ENCODE measurements around the gene ARHGEF7. TPM values are rescaled to one million over a fixed set of nuclear protein-coding genes. Genes with fewer than 3 reads are reported as not detected.

ARHGEF7 gene
- total RNA-seq, 2 donors from 2014 or later = 49.5 to 53.5 TPM

DNA sequence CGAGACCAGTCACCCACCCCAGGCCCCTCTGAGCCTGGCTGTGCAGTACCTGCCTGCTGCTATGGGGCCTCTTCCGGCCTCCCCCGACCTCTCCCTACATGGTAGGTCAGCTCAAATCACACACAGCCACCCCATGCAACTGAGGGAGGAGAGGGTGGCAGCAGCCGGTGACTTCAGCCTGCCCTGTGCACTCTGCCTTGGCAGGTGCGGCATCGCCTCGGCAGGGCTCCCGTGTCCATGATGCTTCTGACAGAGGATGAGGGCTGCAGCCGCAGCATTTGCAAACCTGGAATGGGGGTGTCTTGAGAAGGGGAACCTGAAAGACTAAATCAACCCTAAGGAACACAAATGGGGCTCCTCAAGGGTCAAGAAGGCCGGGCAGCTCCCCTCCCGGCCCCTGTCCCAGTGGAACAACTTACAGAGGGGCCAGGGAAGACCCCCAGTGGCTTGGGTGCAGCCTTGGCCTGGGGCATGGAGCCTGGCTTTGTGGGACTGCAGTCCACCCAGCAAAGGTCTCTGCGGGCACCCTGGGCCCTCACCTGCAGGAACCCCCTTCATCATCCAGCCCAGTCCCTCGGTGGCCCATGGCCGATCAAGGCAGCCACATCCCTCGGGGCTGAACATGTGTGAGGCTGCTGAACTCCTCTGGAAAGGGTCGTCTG lies 212.0 kb downstream of the ARHGEF7 start:
- Mint-ChIP-seq H3K9me3 (no peaks in the 10 kb centered on the region), H3K27ac (no peak overlapping the region), H3K4me3 (no peak overlapping the region), H3K4me1 (no peaks in the 10 kb centered on the region), H3K27me3 (ENCODE audit: insufficient read depth) (no peaks in the 10 kb centered on the region), H3K36me3 (ENCODE audit: low read depth) (no peaks in the 10 kb centered on the region)
- Histone ChIP-seq H3K4me1 (ENCODE audit: control insufficient read depth, insufficient read depth, low read length) (no peaks in the 10 kb centered on the region), H3K9ac (ENCODE audit: extremely low read depth, low read length, poor library complexity, severe bottlenecking) (no peak overlapping the region), H3K27me3 (ENCODE audit: control insufficient read depth, insufficient read depth, low read length, poor library complexity, severe bottlenecking) (no peaks in the 10 kb centered on the region), H3K27ac (ENCODE audit: low read depth, low read length) (no peak overlapping the region), H3K9me3 (ENCODE audit: control insufficient read depth, low read length) (no peaks in the 10 kb centered on the region), H3K36me3 (ENCODE audit: control insufficient read depth, insufficient read depth, low read length) (no peaks in the 10 kb centered on the region), H3K4me3 (ENCODE audit: low read length) (no peak overlapping the region)
- no peak for DNase-seq
- WGBS, 2 experiments (ENCODE audit: insufficient coverage in 1 of 2, insufficient read length in 1 of 2) = 91 to 94% methylated on average over 4 to 16 of the region's 16 CpGs
- TF ChIP-seq, protein P1, sequence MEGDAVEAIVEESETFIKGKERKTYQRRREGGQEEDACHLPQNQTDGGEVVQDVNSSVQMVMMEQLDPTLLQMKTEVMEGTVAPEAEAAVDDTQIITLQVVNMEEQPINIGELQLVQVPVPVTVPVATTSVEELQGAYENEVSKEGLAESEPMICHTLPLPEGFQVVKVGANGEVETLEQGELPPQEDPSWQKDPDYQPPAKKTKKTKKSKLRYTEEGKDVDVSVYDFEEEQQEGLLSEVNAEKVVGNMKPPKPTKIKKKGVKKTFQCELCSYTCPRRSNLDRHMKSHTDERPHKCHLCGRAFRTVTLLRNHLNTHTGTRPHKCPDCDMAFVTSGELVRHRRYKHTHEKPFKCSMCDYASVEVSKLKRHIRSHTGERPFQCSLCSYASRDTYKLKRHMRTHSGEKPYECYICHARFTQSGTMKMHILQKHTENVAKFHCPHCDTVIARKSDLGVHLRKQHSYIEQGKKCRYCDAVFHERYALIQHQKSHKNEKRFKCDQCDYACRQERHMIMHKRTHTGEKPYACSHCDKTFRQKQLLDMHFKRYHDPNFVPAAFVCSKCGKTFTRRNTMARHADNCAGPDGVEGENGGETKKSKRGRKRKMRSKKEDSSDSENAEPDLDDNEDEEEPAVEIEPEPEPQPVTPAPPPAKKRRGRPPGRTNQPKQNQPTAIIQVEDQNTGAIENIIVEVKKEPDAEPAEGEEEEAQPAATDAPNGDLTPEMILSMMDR (conservative IDR thresholded peaks at IDR 0.05) = no peak

DNA sequence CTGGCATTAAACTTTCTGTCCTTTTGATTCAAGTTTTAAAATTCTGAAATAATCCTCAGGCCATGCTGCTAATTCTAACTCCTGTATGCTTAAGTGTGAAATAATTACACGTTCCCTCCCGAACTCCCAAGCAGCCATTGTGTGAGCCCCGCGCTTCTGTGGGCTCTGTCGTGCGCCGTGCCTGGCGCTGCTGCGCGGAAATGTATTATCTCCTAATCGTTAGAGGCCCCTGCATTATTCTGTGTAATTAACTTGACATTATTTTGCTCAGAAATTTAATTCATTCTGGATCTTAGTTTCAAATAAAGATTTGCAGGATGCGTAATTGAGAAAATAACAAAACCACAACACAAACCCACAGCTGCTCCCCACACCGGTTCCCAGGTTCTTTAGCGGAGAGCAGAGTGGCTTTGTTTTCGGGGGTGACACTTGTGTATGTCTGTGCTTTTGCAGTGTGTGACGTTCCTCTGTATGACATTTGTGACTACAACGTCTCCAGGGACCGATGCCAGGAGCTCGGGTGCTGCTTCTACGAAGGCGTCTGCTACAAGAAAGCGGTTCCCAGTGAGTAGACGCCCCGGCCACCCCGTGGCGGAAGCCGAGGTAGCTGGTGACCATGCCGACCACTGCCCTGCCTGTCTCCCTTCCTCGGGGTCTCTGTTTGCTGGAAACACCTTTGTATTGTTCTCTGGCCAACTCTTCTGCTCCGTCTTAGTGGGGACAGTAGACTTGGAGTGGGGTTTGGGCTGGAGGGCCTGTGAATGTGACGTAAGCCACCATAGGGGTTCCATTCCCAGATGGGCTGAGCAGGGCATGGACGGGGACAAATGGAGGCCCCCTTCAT lies 212.8 kb downstream of the ARHGEF7 start:
- H3K4me1 Mint-ChIP-seq = no peaks in the 10 kb centered on the region
- DNase-seq = no peak
- no peak overlapping the region for H3K9ac ChIP-seq (ENCODE audit: extremely low read depth, low read length, poor library complexity, severe bottlenecking)
- H3K9me3 Mint-ChIP-seq = no peaks in the 10 kb centered on the region
- no peaks in the 10 kb centered on the region for H3K4me1 ChIP-seq (ENCODE audit: control insufficient read depth, insufficient read depth, low read length)
- 93 to 95% methylated on average over 23 to 32 of the region's 32 CpGs for WGBS, 2 experiments (ENCODE audit: insufficient coverage in 1 of 2, insufficient read length in 1 of 2)
- H3K27me3 ChIP-seq (ENCODE audit: control insufficient read depth, insufficient read depth, low read length, poor library complexity, severe bottlenecking) = no peaks in the 10 kb centered on the region
- H3K4me3 ChIP-seq (ENCODE audit: low read length) = no peak overlapping the region
- no peaks in the 10 kb centered on the region for H3K9me3 ChIP-seq (ENCODE audit: control insufficient read depth, low read length)
- no peaks in the 10 kb centered on the region for H3K36me3 Mint-ChIP-seq (ENCODE audit: low read depth)
- H3K27ac Mint-ChIP-seq = no peak overlapping the region
- no peaks in the 10 kb centered on the region for H3K36me3 ChIP-seq (ENCODE audit: control insufficient read depth, insufficient read depth, low read length)
- H3K27ac ChIP-seq (ENCODE audit: low read depth, low read length) = no peak overlapping the region
- H3K27me3 Mint-ChIP-seq (ENCODE audit: insufficient read depth) = no peaks in the 10 kb centered on the region
- H3K4me3 Mint-ChIP-seq = no peak overlapping the region
- TF ChIP-seq, protein P1 (conservative IDR thresholded peaks at IDR 0.05) = no peak

DNA sequence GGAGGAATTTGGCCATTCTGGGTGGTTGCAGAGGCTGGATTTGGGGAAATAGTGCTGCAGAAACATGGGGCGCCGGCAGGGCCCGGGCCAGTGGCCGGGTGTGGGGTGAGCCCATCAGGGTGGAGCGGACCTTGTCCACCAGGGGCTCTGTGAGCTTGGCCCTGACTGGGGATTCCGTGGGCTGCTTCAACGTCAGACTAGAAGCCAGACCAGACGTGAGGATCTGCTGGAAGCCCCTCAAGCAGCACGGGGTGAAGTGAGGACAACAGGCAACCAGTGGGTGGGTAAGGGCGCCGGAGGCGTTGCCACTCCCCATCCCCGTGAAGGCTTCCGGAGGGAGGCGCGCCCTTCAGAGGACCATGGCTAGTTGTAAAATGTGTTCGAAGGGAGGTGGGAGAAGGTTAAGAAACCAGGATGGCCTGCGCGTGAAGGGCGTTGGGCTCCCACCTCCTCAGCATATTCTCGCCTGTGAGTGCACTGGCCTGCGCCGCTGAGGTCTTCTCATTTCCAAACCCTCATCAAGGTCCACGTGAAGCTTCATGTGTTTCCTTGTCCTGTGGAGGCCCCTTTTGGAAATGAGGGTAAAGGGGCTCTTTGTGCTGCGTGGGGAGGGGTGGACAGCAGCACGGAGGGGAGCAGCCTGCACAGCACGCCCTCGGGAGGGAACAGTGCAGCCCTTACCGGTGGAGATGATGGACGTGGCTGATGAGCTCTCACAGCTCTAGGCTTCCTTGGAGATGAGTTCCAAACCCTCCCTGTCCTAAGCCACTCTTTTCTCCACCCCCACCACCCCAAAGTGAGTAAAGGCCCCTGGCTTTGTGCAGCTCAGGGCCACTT lies 213.7 kb downstream of the ARHGEF7 start:
- WGBS, 2 experiments (ENCODE audit: insufficient coverage in 1 of 2, insufficient read length in 1 of 2) = 89 to 96% methylated on average over 17 to 30 of the region's 30 CpGs
- H3K27me3 Mint-ChIP-seq (ENCODE audit: insufficient read depth) = no peaks in the 10 kb centered on the region
- Histone ChIP-seq H3K4me3 (ENCODE audit: low read length) (no peak overlapping the region), H3K36me3 (ENCODE audit: control insufficient read depth, insufficient read depth, low read length) (no peaks in the 10 kb centered on the region), H3K9ac (ENCODE audit: extremely low read depth, low read length, poor library complexity, severe bottlenecking) (no peak overlapping the region), H3K27ac (ENCODE audit: low read depth, low read length) (no peak overlapping the region), H3K4me1 (ENCODE audit: control insufficient read depth, insufficient read depth, low read length) (no peaks in the 10 kb centered on the region), H3K9me3 (ENCODE audit: control insufficient read depth, low read length) (no peaks in the 10 kb centered on the region), H3K27me3 (ENCODE audit: control insufficient read depth, insufficient read depth, low read length, poor library complexity, severe bottlenecking) (no peaks in the 10 kb centered on the region)
- no peak overlapping the region for H3K4me3 Mint-ChIP-seq
- H3K27ac Mint-ChIP-seq = no peak overlapping the region
- no peaks in the 10 kb centered on the region for H3K4me1 Mint-ChIP-seq
- TF ChIP-seq, protein P1 (conservative IDR thresholded peaks at IDR 0.05) = no peak
- no peaks in the 10 kb centered on the region for H3K36me3 Mint-ChIP-seq (ENCODE audit: low read depth)
- no peak for DNase-seq
- no peaks in the 10 kb centered on the region for H3K9me3 Mint-ChIP-seq
